DMS53 treated with DMSO at 0.1 percent for 48 hours (cell line): ENCODE measurements around the gene PAX7.

ENCODE experiments used
- DNase-seq: peaks from one replicate; lab custom pipeline; 2025; ENCODE audit not compliant: unreplicated experiment; lab: John Stamatoyannopoulos, UW

PAX7 gene

GRCh38 chr1:18640228-18641004 lies 9.8 kb downstream of the PAX7 start:
- DNase-seq = no peak

GRCh38 chr1:18641005-18641941 lies 10.6 kb downstream of the PAX7 start:
- no peak for DNase-seq

- no peak for DNase-seq
Observed at GRCh38 chr1:18642278-18643095, 11.8 kb downstream of the PAX7 start.

GRCh38 chr1:18643154-18644012 lies 12.7 kb downstream of the PAX7 start:
- DNase-seq = no peak

- no peak for DNase-seq
Observed at GRCh38 chr1:18644013-18644399, 13.4 kb downstream of the PAX7 start.

GRCh38 chr1:18644446-18644845 lies 13.8 kb downstream of the PAX7 start:
- no peak for DNase-seq

GRCh38 chr1:18644973-18645746 lies 14.5 kb downstream of the PAX7 start:
- DNase-seq = no peak

GRCh38 chr1:18645747-18646090 lies 15.1 kb downstream of the PAX7 start:
- DNase-seq = no peak

- DNase-seq = no peak
Observed at GRCh38 chr1:18646091-18646785, 15.6 kb downstream of the PAX7 start.

GRCh38 chr1:18646786-18647410 lies 16.3 kb downstream of the PAX7 start:
- no peak for DNase-seq

- DNase-seq = no peak
Observed at GRCh38 chr1:18647681-18648214, 17.1 kb downstream of the PAX7 start.

GRCh38 chr1:18649693-18650370 lies 19.2 kb downstream of the PAX7 start:
- DNase-seq = no peak

GRCh38 chr1:18651713-18652112 lies 21.1 kb downstream of the PAX7 start:
- DNase-seq = no peak

- no peak for DNase-seq
Observed at GRCh38 chr1:18652791-18653190, 22.1 kb downstream of the PAX7 start.

- no peak for DNase-seq
Observed at GRCh38 chr1:18653367-18653766, 22.7 kb downstream of the PAX7 start.

- no peak for DNase-seq
Observed at GRCh38 chr1:18653916-18654315, 23.3 kb downstream of the PAX7 start.

GRCh38 chr1:18654599-18654998 lies 24.0 kb downstream of the PAX7 start:
- DNase-seq = no peak
